ENCODE data around the gene ERBB2. TPM values are rescaled to one million over a fixed set of nuclear protein-coding genes. Genes with fewer than 3 reads are reported as not detected.

Gene ERBB2
- total and polyA plus RNA-seq, 2 of the 13 experiments (the other 11 are each of a cell fraction or from before 2014, with no cell fraction given), result 57.7 to 64.1 TPM

DNA sequence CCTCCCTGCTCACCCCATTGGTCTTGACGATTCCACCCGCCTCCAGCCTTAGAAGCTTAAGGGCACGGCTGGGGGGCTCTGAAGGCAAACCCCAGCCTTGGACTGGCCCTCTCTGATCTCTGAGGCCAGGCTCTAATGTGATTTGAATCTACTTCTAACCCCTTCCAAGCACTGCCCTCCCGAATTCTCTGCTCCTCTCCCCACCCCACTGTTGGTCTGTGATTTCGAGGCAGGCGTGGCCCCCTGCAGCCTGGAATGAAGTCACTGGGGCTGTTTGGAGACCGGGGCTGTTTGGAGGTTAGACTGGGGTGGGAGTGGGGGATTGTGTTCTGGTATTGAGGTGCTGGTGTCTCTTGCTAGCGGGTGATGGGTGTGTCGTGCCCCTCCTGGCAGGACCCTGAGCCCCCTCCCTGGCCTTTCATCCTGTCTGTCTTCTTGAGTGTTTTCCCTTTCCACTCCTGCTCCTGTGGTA lies 40.1 kb downstream of the ERBB2 start (continued):
- TF ChIP-seq CREM (IDR thresholded peaks at IDR 0.05) (no peak), CREM (CRISPR knock-in tag; IDR thresholded peaks at IDR 0.05) (no peak), RBM39 (IDR thresholded peaks at IDR 0.05; ENCODE audit: low read depth, low read length, poor library complexity, severe bottlenecking) (peak; percentile 21), MED13 (CRISPR knock-in tag; IDR thresholded peaks at IDR 0.05) (no peak), KDM5A (IDR thresholded peaks at IDR 0.05; ENCODE audit: borderline replicate concordance, low read length) (no peak), ZNF572 (CRISPR knock-in tag; IDR thresholded peaks at IDR 0.05) (no peak), MAFK (conservative IDR thresholded peaks at IDR 0.05 in 1 of 2, IDR thresholded peaks at IDR 0.05 in 1 of 2; ENCODE audit: low read length in 2 of 2) (no peak), FOXO1 (CRISPR knock-in tag; IDR thresholded peaks at IDR 0.05) (no peak), ZNF737 (CRISPR knock-in tag; IDR thresholded peaks at IDR 0.05; ENCODE audit: borderline replicate concordance) (no peak), RELA (CRISPR knock-in tag; IDR thresholded peaks at IDR 0.05) (no peak), ZNF451 (CRISPR knock-in tag; IDR thresholded peaks at IDR 0.05) (no peak), ADNP (CRISPR knock-in tag; IDR thresholded peaks at IDR 0.05) (no peak), ZNF775 (CRISPR knock-in tag; IDR thresholded peaks at IDR 0.05; ENCODE audit: borderline replicate concordance) (0 out of 2 replicates have a peak, but pooled peaks have one; percentile 9), REPIN1 (CRISPR knock-in tag; IDR thresholded peaks at IDR 0.05; ENCODE audit: borderline replicate concordance, low read depth) (no peak), TMF1 (CRISPR knock-in tag; IDR thresholded peaks at IDR 0.05; ENCODE audit: low read depth) (0 out of 2 replicates have a peak, but pooled peaks have one; percentile 0), ZIK1 (CRISPR knock-in tag; IDR thresholded peaks at IDR 0.05; ENCODE audit: borderline replicate concordance, low read depth) (no peak), ZNF883 (CRISPR knock-in tag; IDR thresholded peaks at IDR 0.05; ENCODE audit: not compliant biosample characterization) (peak; percentile 6), ZNF256 (CRISPR knock-in tag; conservative IDR thresholded peaks at IDR 0.05) (peak; percentile 63; the same call in 1 of the 2 replicates), SOX5 (CRISPR knock-in tag; IDR thresholded peaks at IDR 0.05; ENCODE audit: borderline replicate concordance) (no peak), SALL2 (CRISPR knock-in tag; IDR thresholded peaks at IDR 0.05) (peak; percentile 48; the same call in 1 of the 2 replicates)
- TF ChIP-seq, protein P1, sequence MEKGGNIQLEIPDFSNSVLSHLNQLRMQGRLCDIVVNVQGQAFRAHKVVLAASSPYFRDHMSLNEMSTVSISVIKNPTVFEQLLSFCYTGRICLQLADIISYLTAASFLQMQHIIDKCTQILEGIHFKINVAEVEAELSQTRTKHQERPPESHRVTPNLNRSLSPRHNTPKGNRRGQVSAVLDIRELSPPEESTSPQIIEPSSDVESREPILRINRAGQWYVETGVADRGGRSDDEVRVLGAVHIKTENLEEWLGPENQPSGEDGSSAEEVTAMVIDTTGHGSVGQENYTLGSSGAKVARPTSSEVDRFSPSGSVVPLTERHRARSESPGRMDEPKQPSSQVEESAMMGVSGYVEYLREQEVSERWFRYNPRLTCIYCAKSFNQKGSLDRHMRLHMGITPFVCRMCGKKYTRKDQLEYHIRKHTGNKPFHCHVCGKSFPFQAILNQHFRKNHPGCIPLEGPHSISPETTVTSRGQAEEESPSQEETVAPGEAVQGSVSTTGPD (CRISPR knock-in tag; IDR thresholded peaks at IDR 0.05), result no peak
- TF ChIP-seq, protein P2, sequence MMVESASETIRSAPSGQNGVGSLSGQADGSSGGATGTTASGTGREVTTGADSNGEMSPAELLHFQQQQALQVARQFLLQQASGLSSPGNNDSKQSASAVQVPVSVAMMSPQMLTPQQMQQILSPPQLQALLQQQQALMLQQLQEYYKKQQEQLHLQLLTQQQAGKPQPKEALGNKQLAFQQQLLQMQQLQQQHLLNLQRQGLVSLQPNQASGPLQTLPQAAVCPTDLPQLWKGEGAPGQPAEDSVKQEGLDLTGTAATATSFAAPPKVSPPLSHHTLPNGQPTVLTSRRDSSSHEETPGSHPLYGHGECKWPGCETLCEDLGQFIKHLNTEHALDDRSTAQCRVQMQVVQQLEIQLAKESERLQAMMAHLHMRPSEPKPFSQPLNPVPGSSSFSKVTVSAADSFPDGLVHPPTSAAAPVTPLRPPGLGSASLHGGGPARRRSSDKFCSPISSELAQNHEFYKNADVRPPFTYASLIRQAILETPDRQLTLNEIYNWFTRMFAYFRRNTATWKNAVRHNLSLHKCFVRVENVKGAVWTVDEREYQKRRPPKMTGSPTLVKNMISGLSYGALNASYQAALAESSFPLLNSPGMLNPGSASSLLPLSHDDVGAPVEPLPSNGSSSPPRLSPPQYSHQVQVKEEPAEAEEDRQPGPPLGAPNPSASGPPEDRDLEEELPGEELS (CRISPR knock-in tag; IDR thresholded peaks at IDR 0.05), result no peak
- TF ChIP-seq, protein P3, sequence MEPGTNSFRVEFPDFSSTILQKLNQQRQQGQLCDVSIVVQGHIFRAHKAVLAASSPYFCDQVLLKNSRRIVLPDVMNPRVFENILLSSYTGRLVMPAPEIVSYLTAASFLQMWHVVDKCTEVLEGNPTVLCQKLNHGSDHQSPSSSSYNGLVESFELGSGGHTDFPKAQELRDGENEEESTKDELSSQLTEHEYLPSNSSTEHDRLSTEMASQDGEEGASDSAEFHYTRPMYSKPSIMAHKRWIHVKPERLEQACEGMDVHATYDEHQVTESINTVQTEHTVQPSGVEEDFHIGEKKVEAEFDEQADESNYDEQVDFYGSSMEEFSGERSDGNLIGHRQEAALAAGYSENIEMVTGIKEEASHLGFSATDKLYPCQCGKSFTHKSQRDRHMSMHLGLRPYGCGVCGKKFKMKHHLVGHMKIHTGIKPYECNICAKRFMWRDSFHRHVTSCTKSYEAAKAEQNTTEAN (CRISPR knock-in tag; conservative IDR thresholded peaks at IDR 0.05), result no peak
- TF ChIP-seq, protein P4, sequence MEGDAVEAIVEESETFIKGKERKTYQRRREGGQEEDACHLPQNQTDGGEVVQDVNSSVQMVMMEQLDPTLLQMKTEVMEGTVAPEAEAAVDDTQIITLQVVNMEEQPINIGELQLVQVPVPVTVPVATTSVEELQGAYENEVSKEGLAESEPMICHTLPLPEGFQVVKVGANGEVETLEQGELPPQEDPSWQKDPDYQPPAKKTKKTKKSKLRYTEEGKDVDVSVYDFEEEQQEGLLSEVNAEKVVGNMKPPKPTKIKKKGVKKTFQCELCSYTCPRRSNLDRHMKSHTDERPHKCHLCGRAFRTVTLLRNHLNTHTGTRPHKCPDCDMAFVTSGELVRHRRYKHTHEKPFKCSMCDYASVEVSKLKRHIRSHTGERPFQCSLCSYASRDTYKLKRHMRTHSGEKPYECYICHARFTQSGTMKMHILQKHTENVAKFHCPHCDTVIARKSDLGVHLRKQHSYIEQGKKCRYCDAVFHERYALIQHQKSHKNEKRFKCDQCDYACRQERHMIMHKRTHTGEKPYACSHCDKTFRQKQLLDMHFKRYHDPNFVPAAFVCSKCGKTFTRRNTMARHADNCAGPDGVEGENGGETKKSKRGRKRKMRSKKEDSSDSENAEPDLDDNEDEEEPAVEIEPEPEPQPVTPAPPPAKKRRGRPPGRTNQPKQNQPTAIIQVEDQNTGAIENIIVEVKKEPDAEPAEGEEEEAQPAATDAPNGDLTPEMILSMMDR (CRISPR knock-in tag; IDR thresholded peaks at IDR 0.05), result no peak
- TF ChIP-seq, protein P5, sequence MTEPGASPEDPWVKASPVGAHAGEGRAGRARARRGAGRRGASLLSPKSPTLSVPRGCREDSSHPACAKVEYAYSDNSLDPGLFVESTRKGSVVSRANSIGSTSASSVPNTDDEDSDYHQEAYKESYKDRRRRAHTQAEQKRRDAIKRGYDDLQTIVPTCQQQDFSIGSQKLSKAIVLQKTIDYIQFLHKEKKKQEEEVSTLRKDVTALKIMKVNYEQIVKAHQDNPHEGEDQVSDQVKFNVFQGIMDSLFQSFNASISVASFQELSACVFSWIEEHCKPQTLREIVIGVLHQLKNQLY (CRISPR knock-in tag; IDR thresholded peaks at IDR 0.05), result no peak
